HCT116 (cell line): ENCODE results near the gene TNS3. TPM values are rescaled to one million over a fixed set of nuclear protein-coding genes. Genes with fewer than 3 reads are reported as not detected.

Source experiments
- ATAC-seq: fragments of 200-7000 bp; cut with Tn5 transposase; 2 replicates; pipeline ENCODE4 v1.9.1; 2020; ENCODE audit warnings: mild to moderate bottlenecking, moderate library complexity
- BruUV-seq: library from RNA; stranded (reverse); fragments of 400-500 nt; replicated peaks from 2 replicates; lab custom pipeline; 2021; lab: Mats Ljungman, UMichigan
- CTCF ChIA-PET: fragments of 300-600 bp; sonication (Branson Sonifier 250); formaldehyde crosslinking; loops from one replicate; lab custom pipeline; 2021; ENCODE audit warnings: antibody characterized with exemption; lab: Charles Lee
- POLR2A ChIA-PET: fragments of 300-600, 350-600 bp; sonication (Branson Sonifier 250); formaldehyde crosslinking; loops from one replicate; lab custom pipeline; 2021; ENCODE audit warnings: antibody characterized with exemption; lab: Charles Lee
- RAD21 ChIA-PET, 2 experiments: fragments of 300-600 bp; sonication (Branson Sonifier 250); formaldehyde crosslinking; loops; one replicate each; lab custom pipeline; 2023; ENCODE audit warnings: low total read pairs in 2 of 2; ENCODE audit not compliant: uncharacterized antibody in 2 of 2, unreplicated experiment in 2 of 2, low non-redundant PET in 1 of 2; lab: Charles Lee
- DNase-seq: peaks from one replicate; pipeline ENCODE4 v3.0.0-alpha.2; 2010; ENCODE audit warnings: low read depth, low spot score
- H2AFZ ChIP-seq: fragments of 200-600 bp; shearing (Covaris generic), sonication (generic); 2 replicates; pipeline ENCODE4 v1.6.1; 2017; ENCODE audit warnings: low read depth, mixed run types, mixed read lengths, antibody characterized with exemption, low read length; ENCODE audit not compliant: poor library complexity, severe bottlenecking
- H3K27ac ChIP-seq: 2 replicates; pipeline ENCODE4 v1.5.1; 2012; ENCODE audit warnings: low read depth, low read length
- H3K27me3 ChIP-seq: fragments of 200-600 bp; sonication (generic); 2 replicates; pipeline ENCODE4 v1.6.1; 2016; ENCODE audit warnings: mixed run types, low read length, mixed read lengths; ENCODE audit not compliant: insufficient read depth
- H3K36me3 ChIP-seq, 2 experiments: fragments of 200-500 bp in 1 of 2; fragments of 200-600 bp in 1 of 2; sonication (Bioruptor generic) in 1 of 2; sonication (generic) in 1 of 2; 2 replicates each; pipeline versions ENCODE4 v1.5.1 to v1.6.1; 2014 to 2016; ENCODE audit warnings: low read length in 2 of 2, inconsistent platforms in 1 of 2, mixed read lengths in 1 of 2, mixed run types in 1 of 2; ENCODE audit not compliant: insufficient read depth in 2 of 2, control insufficient read depth in 1 of 2
- H3K4me1 ChIP-seq, 2 experiments: fragments of 200-600 bp in 1 of 2; sonication (generic) in 1 of 2; 2 replicates each; pipeline versions ENCODE4 v1.5.1 to v1.6.1; 2012 to 2017; ENCODE audit warnings: low read length in 2 of 2, inconsistent platforms in 1 of 2, mild to moderate bottlenecking in 1 of 2, mixed read lengths in 1 of 2, mixed run types in 1 of 2, moderate library complexity in 1 of 2; ENCODE audit not compliant: insufficient read depth in 2 of 2, control insufficient read depth in 1 of 2
- H3K4me2 ChIP-seq: fragments of 200-600 bp; sonication (generic); 2 replicates; pipeline ENCODE4 v1.6.1; 2017; ENCODE audit warnings: mixed run types, low read length, mixed read lengths
- H3K4me3 ChIP-seq, 2 experiments: fragments of 200-600 bp in 1 of 2; sonication (generic) in 1 of 2; replicated peaks in 1 of 2; 2 replicates each; pipeline ENCODE4 v1.5.1; 2011 to 2016; ENCODE audit warnings: low read length in 2 of 2, control low read depth in 1 of 2, low read depth in 1 of 2, mild to moderate bottlenecking in 1 of 2, mixed read lengths in 1 of 2, mixed run types in 1 of 2
- H3K79me2 ChIP-seq: fragments of 200-600 bp; sonication (generic); 2 replicates; pipeline ENCODE4 v1.6.1; 2017; ENCODE audit warnings: mild to moderate bottlenecking, mixed run types, low read length, moderate library complexity, mixed read lengths; ENCODE audit not compliant: insufficient read depth
- H3K9ac ChIP-seq: fragments of 200-600 bp; sonication (generic); 2 replicates; pipeline ENCODE4 v1.6.1; 2016; ENCODE audit warnings: low read length, mixed read lengths
- H3K9me2 ChIP-seq: fragments of 200-600 bp; sonication (generic), shearing (Covaris generic); 2 replicates; pipeline ENCODE4 v1.6.1; 2017; ENCODE audit warnings: mixed run types, mild to moderate bottlenecking, moderate library complexity; ENCODE audit not compliant: insufficient read depth
- H3K9me3 ChIP-seq, 2 experiments: fragments of 200-500 bp in 1 of 2; fragments of 200-600 bp in 1 of 2; sonication (Bioruptor generic) in 1 of 2; sonication (generic) in 1 of 2; 2 replicates each; pipeline ENCODE4 v1.6.1; 2014 to 2017; ENCODE audit warnings: low read length in 2 of 2, mixed read lengths in 2 of 2, inconsistent platforms in 1 of 2, low read depth in 1 of 2, mild to moderate bottlenecking in 1 of 2, mixed run types in 1 of 2, moderate library complexity in 1 of 2; ENCODE audit not compliant: control insufficient read depth in 1 of 2, insufficient read depth in 1 of 2
- H4K20me1 ChIP-seq: fragments of 200-600 bp; sonication (generic), shearing (Covaris generic); 2 replicates; pipeline ENCODE4 v1.6.1; 2017; ENCODE audit warnings: mixed run types, mild to moderate bottlenecking, moderate library complexity; ENCODE audit not compliant: insufficient read depth
- CBX3 ChIP-seq: IDR thresholded peaks from 2 replicates; pipeline ENCODE4 v1.6.1; 2012; ENCODE audit warnings: low read depth
- CTCF ChIP-seq, 3 experiments: fragments of 200-600 bp in 1 of 3; sonication (generic) in 1 of 3; IDR thresholded peaks in 2 of 3; conservative IDR thresholded peaks in 1 of 3; 2 replicates each; pipeline ENCODE4 v1.5.1; 2012 to 2017; ENCODE audit warnings: low read depth in 2 of 3, low read length in 2 of 3, antibody characterized with exemption in 1 of 3, borderline replicate concordance in 1 of 3, control low read depth in 1 of 3, mild to moderate bottlenecking in 1 of 3, mixed read lengths in 1 of 3, mixed run types in 1 of 3, moderate library complexity in 1 of 3; ENCODE audit not compliant: insufficient read depth in 1 of 3
- EZH2 ChIP-seq: fragments of 200-600 bp; sonication (generic); IDR thresholded peaks from 2 replicates; pipeline ENCODE4 v1.6.1; 2017; ENCODE audit warnings: antibody characterized with exemption, mixed run types
- EZH2phosphoT487 ChIP-seq: fragments of 200-600 bp; IDR thresholded peaks from 2 replicates; pipeline ENCODE4 v1.6.1; 2018; ENCODE audit warnings: antibody characterized with exemption, borderline replicate concordance
- POLR2A ChIP-seq: IDR thresholded peaks from 2 replicates; pipeline ENCODE4 v1.7.0; 2011; ENCODE audit warnings: borderline replicate concordance; ENCODE audit not compliant: insufficient read depth, insufficient read length; ENCODE audit errors: extremely low read depth
- REST ChIP-seq: IDR thresholded peaks from 2 replicates; pipeline ENCODE4 v1.6.1; 2012; ENCODE audit warnings: low read depth
- SP1 ChIP-seq: IDR thresholded peaks from 2 replicates; pipeline ENCODE4 v1.6.1; 2012; ENCODE audit warnings: low read depth
- SRF ChIP-seq: IDR thresholded peaks from 2 replicates; pipeline ENCODE4 v1.6.1; 2012; ENCODE audit warnings: low read depth
- TCF7L2 ChIP-seq: IDR thresholded peaks from 2 replicates; pipeline ENCODE4 v1.7.0; 2011; ENCODE audit warnings: borderline replicate concordance, inconsistent platforms; ENCODE audit not compliant: insufficient read depth, insufficient read length; ENCODE audit errors: extremely low read depth
- YY1 ChIP-seq: IDR thresholded peaks from 2 replicates; pipeline ENCODE4 v1.6.1; 2011; ENCODE audit warnings: low read length, low read depth, moderate library complexity, mild to moderate bottlenecking; ENCODE audit not compliant: insufficient replicate concordance; ENCODE audit errors: extremely low read depth
- ZBTB33 ChIP-seq: IDR thresholded peaks from 2 replicates; pipeline ENCODE4 v1.6.1; 2011; ENCODE audit warnings: mild to moderate bottlenecking, low read length, moderate library complexity; ENCODE audit not compliant: insufficient replicate concordance; ENCODE audit errors: extremely low read depth
- ZFX ChIP-seq: fragments of 450-650 bp; IDR thresholded peaks from 2 replicates; pipeline ENCODE4 v1.6.1; 2017
- ZNF274 ChIP-seq: fragments of 200-500 bp; sonication (Bioruptor generic); IDR thresholded peaks from 2 replicates; pipeline ENCODE4 v1.6.1; 2014; ENCODE audit warnings: mild to moderate bottlenecking, low read depth, low read length, inconsistent platforms
- intact Hi-C: fragments of 100-400 bp; cut with micrococcal nuclease; formaldehyde crosslinking; loops from 2 replicates; pipeline ENCODE4 v1.10.0; 2022
- total RNA-seq: library from RNA; stranded (reverse); gene quantifications from one replicate; pipeline ENCODE4 v1.2.1, GENCODE V29; 2021; ENCODE audit not compliant: unreplicated experiment

Gene TNS3
- total RNA-seq, 1 experiment from 2014 or later, result 9.1 TPM

GRCh38 chr7:47231032-47231431, 350.9 kb downstream of the TNS3 start:
- no peak for ATAC-seq
- no peak for DNase-seq
- no peaks in the 10 kb centered on the region for H3K27me3 ChIP-seq
- H3K4me3 ChIP-seq, result no peak overlapping the region
- H3K9ac ChIP-seq, result no peak overlapping the region
- H3K79me2 ChIP-seq, result no peaks in the 10 kb centered on the region
- POLR2A ChIA-PET, result no interaction called here
- H3K36me3 ChIP-seq, result no peaks in the 10 kb centered on the region
- no TSS peak for BruUV-seq
- no peak overlapping the region for H3K27ac ChIP-seq
- TF ChIP-seq ZBTB33 (no peak), ZNF274 (no peak), YY1 (no peak), CBX3 (no peak), REST (no peak), CTCF (IDR thresholded peaks at IDR 0.05 in 2 of 3, conservative IDR thresholded peaks at IDR 0.05 in 1 of 3; ENCODE audit: borderline replicate concordance in 1 of 3, insufficient read depth in 1 of 3, low read depth in 2 of 3, low read length in 2 of 3) (no peak), POLR2A (no peak), ZFX (no peak), TCF7L2 (no peak), EZH2phosphoT487 (no peak), SP1 (no peak), EZH2 (no peak), SRF (no peak)
- H3K4me1 ChIP-seq, result peaks cover 20 to 28% of the 10 kb centered on the region in 2 experiments
- H3K9me2 ChIP-seq, result no peaks in the 10 kb centered on the region
- no peaks in the 10 kb centered on the region for H4K20me1 ChIP-seq
- H2AFZ ChIP-seq, result no peak overlapping the region
- CTCF ChIA-PET, result no interaction called here
- H3K9me3 ChIP-seq, result no peaks in the 10 kb centered on the region; a peak in 1 of 4 replicates
- intact Hi-C loops, result no loop called here
- RAD21 ChIA-PET, result no interaction called here
- no peak overlapping the region for H3K4me2 ChIP-seq
